ENCODE data around the gene VPS13C.

VPS13C gene

GRCh38 chr15:62060113-62060895 lies at the start of gene VPS13C:
TSS of gene VPS13C (minus strand) at chr15:62060447. CDS start at chr15:62060374, 73 bp downstream.
- in situ Hi-C loops (cut with HindIII; ENCODE audit: low pct_unique_long_range_greater_than_20kb, low sequenced_read_pairs): no loop called here
- TF ChIP-seq JUND (IDR thresholded peaks at IDR 0.05; ENCODE audit: low read depth): no peak
- peak; percentile 87 to 96 for DNase-seq (ENCODE audit: low read depth in 1 of 2, low spot score in 1 of 2)

- peak in 1 of 2 experiments; percentile 15 for DNase-seq (ENCODE audit: low read depth in 1 of 2, low spot score in 1 of 2)
- in situ Hi-C loops (cut with HindIII; ENCODE audit: low pct_unique_long_range_greater_than_20kb, low sequenced_read_pairs): no loop called here
- TF ChIP-seq JUND (IDR thresholded peaks at IDR 0.05; ENCODE audit: low read depth): no peak
Observed at GRCh38 chr15:62109437-62109836, 49.2 kb upstream of the VPS13C start.

GRCh38 chr15:62108411-62108810 lies 48.2 kb upstream of the VPS13C start:
- in situ Hi-C loops (cut with HindIII; ENCODE audit: low pct_unique_long_range_greater_than_20kb, low sequenced_read_pairs): no loop called here
- TF ChIP-seq JUND (IDR thresholded peaks at IDR 0.05; ENCODE audit: low read depth): no peak
- DNase-seq (ENCODE audit: low read depth in 1 of 2, low spot score in 1 of 2): no peak

- TF ChIP-seq JUND (IDR thresholded peaks at IDR 0.05; ENCODE audit: low read depth): no peak
- in situ Hi-C loops (cut with HindIII; ENCODE audit: low pct_unique_long_range_greater_than_20kb, low sequenced_read_pairs): no loop called here
- DNase-seq (ENCODE audit: low read depth in 1 of 2, low spot score in 1 of 2): peak; percentile 13 to 17
Observed at GRCh38 chr15:62107571-62108121, 47.4 kb upstream of the VPS13C start.

GRCh38 chr15:62106096-62106495 lies 45.8 kb upstream of the VPS13C start:
- no peak for DNase-seq (ENCODE audit: low read depth in 1 of 2, low spot score in 1 of 2)
- in situ Hi-C loops (cut with HindIII; ENCODE audit: low pct_unique_long_range_greater_than_20kb, low sequenced_read_pairs): no loop called here
- TF ChIP-seq JUND (IDR thresholded peaks at IDR 0.05; ENCODE audit: low read depth): no peak

GRCh38 chr15:62105266-62105665 lies 45.0 kb upstream of the VPS13C start:
- no peak for DNase-seq (ENCODE audit: low read depth in 1 of 2, low spot score in 1 of 2)
- no peak for TF ChIP-seq JUND (IDR thresholded peaks at IDR 0.05; ENCODE audit: low read depth)
- in situ Hi-C loops (cut with HindIII; ENCODE audit: low pct_unique_long_range_greater_than_20kb, low sequenced_read_pairs): no loop called here

- in situ Hi-C loops (cut with HindIII; ENCODE audit: low pct_unique_long_range_greater_than_20kb, low sequenced_read_pairs): no loop called here
- DNase-seq (ENCODE audit: low read depth in 1 of 2, low spot score in 1 of 2): no peak
Observed at GRCh38 chr15:62104846-62105245, 44.6 kb upstream of the VPS13C start.

GRCh38 chr15:62104401-62104800 lies 44.2 kb upstream of the VPS13C start:
- DNase-seq (ENCODE audit: low read depth in 1 of 2, low spot score in 1 of 2): no peak
- in situ Hi-C loops (cut with HindIII; ENCODE audit: low pct_unique_long_range_greater_than_20kb, low sequenced_read_pairs): no loop called here
- no peak for TF ChIP-seq JUND (IDR thresholded peaks at IDR 0.05; ENCODE audit: low read depth)

More at GRCh38 chr15:62104846-62105245, 44.6 kb upstream of the VPS13C start:
- TF ChIP-seq JUND (IDR thresholded peaks at IDR 0.05; ENCODE audit: low read depth): no peak

GRCh38 chr15:62103431-62103830 lies 43.2 kb upstream of the VPS13C start:
- in situ Hi-C loops (cut with HindIII; ENCODE audit: low pct_unique_long_range_greater_than_20kb, low sequenced_read_pairs): no loop called here
- DNase-seq (ENCODE audit: low read depth in 1 of 2, low spot score in 1 of 2): no peak
- no peak for TF ChIP-seq JUND (IDR thresholded peaks at IDR 0.05; ENCODE audit: low read depth)

GRCh38 chr15:62099094-62099601 lies 38.9 kb upstream of the VPS13C start:
- no peak for TF ChIP-seq JUND (IDR thresholded peaks at IDR 0.05; ENCODE audit: low read depth)
- in situ Hi-C loops (cut with HindIII; ENCODE audit: low pct_unique_long_range_greater_than_20kb, low sequenced_read_pairs): no loop called here
- peak in 1 of 2 experiments; percentile 83 for DNase-seq (ENCODE audit: low read depth in 1 of 2, low spot score in 1 of 2)

GRCh38 chr15:62094388-62094787 lies 34.1 kb upstream of the VPS13C start:
- no peak for TF ChIP-seq JUND (IDR thresholded peaks at IDR 0.05; ENCODE audit: low read depth)
- in situ Hi-C loops (cut with HindIII; ENCODE audit: low pct_unique_long_range_greater_than_20kb, low sequenced_read_pairs): no loop called here
- DNase-seq (ENCODE audit: low read depth in 1 of 2, low spot score in 1 of 2): no peak

GRCh38 chr15:62093809-62094208 lies 33.6 kb upstream of the VPS13C start:
- in situ Hi-C loops (cut with HindIII; ENCODE audit: low pct_unique_long_range_greater_than_20kb, low sequenced_read_pairs): no loop called here
- no peak for TF ChIP-seq JUND (IDR thresholded peaks at IDR 0.05; ENCODE audit: low read depth)
- DNase-seq (ENCODE audit: low read depth in 1 of 2, low spot score in 1 of 2): no peak

GRCh38 chr15:62090988-62091387 lies 30.7 kb upstream of the VPS13C start:
- in situ Hi-C loops (cut with HindIII; ENCODE audit: low pct_unique_long_range_greater_than_20kb, low sequenced_read_pairs): no loop called here
- DNase-seq (ENCODE audit: low read depth in 1 of 2, low spot score in 1 of 2): no peak
- TF ChIP-seq JUND (IDR thresholded peaks at IDR 0.05; ENCODE audit: low read depth): no peak
